Measurements from ENCODE around the gene SNX14. TPM values are rescaled to one million over a fixed set of nuclear protein-coding genes. Genes with fewer than 3 reads are reported as not detected.
A peak's percentile ranks its signal among the peaks of the same experiment; 100 is the strongest.

The SNX14 gene
- total and polyA plus RNA-seq, 2 of the 13 experiments (the other 11 are each of a cell fraction or from before 2014, with no cell fraction given), result 83.5 to 112 TPM

DNA sequence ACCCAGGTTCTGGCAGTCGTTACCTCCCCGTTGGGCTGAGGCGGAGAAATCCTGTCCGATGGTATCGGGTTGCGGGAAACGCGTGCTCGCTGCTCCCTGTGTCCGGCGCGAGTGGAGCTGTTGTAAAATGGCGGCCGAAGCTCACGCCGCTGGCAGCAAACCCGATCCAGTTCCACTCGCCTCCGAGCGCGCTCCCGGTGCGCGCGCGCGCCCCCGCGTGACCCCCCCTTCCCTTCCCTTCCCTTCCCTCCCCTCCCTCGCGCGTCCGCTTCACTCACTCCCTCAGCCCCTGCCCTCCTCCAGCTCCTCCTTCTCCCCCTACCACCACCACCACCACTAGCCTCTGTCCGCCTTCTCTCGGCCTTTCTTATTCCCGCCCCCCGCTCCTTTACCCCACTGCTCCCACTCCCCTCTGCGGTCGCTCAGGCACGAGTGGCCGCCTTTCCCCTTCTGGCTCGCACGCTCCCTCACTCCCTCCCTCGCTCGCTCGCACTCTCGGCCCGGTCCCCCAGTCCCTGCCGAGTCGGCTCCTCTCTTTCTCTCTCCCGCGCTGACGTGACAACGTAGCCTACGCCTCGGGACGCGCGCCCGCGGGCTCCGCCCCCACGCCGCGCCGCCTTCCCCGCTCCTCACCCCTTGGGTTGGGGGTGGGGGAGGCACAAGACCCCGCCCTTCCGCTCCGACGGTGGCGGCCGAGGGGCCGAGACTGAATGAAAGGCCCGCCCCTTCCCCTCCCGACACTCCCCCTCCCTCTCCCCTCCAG is 49.3 kb upstream of the SNX14 start, which contains the start of gene SYNCRIP (continued):
- TF ChIP-seq ZFP82 (CRISPR knock-in tag; IDR thresholded peaks at IDR 0.05; ENCODE audit: borderline replicate concordance), result no peak
- TF ChIP-seq ZNF619 (CRISPR knock-in tag; IDR thresholded peaks at IDR 0.05), result no peak
- TF ChIP-seq ZNF292 (CRISPR knock-in tag; IDR thresholded peaks at IDR 0.05; ENCODE audit: borderline replicate concordance, low read depth), result peak; percentile 32; the same call in 1 of the 2 replicates
- TF ChIP-seq ZNF567 (CRISPR knock-in tag; IDR thresholded peaks at IDR 0.05; ENCODE audit: borderline replicate concordance), result 0 out of 2 replicates have a peak, but pooled peaks have one; percentile 66
- TF ChIP-seq NFYB (CRISPR knock-in tag; IDR thresholded peaks at IDR 0.05), result 0 out of 2 replicates have a peak, but pooled peaks have one; percentile 13
- TF ChIP-seq, protein P1, sequence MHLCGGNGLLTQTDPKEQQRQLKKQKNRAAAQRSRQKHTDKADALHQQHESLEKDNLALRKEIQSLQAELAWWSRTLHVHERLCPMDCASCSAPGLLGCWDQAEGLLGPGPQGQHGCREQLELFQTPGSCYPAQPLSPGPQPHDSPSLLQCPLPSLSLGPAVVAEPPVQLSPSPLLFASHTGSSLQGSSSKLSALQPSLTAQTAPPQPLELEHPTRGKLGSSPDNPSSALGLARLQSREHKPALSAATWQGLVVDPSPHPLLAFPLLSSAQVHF (CRISPR knock-in tag; IDR thresholded peaks at IDR 0.05), result peak; percentile 43; the same call in 1 of the 2 replicates
- no peak for TF ChIP-seq NR2C2 (CRISPR knock-in tag; IDR thresholded peaks at IDR 0.05; ENCODE audit: borderline replicate concordance)
- TF ChIP-seq, protein P2, sequence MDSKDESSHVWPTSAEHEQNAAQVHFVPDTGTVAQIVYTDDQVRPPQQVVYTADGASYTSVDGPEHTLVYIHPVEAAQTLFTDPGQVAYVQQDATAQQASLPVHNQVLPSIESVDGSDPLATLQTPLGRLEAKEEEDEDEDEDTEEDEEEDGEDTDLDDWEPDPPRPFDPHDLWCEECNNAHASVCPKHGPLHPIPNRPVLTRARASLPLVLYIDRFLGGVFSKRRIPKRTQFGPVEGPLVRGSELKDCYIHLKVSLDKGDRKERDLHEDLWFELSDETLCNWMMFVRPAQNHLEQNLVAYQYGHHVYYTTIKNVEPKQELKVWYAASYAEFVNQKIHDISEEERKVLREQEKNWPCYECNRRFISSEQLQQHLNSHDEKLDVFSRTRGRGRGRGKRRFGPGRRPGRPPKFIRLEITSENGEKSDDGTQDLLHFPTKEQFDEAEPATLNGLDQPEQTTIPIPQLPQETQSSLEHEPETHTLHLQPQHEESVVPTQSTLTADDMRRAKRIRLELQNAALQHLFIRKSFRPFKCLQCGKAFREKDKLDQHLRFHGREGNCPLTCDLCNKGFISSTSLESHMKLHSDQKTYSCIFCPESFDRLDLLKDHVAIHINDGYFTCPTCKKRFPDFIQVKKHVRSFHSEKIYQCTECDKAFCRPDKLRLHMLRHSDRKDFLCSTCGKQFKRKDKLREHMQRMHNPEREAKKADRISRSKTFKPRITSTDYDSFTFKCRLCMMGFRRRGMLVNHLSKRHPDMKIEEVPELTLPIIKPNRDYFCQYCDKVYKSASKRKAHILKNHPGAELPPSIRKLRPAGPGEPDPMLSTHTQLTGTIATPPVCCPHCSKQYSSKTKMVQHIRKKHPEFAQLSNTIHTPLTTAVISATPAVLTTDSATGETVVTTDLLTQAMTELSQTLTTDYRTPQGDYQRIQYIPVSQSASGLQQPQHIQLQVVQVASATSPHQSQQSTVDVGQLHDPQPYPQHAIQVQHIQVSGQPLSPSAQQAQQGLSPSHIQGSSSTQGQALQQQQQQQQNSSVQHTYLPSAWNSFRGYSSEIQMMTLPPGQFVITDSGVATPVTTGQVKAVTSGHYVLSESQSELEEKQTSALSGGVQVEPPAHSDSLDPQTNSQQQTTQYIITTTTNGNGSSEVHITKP (CRISPR knock-in tag; IDR thresholded peaks at IDR 0.05; ENCODE audit: low read depth), result no peak; the same call in 1 of the 2 replicates
- TF ChIP-seq, protein P3, sequence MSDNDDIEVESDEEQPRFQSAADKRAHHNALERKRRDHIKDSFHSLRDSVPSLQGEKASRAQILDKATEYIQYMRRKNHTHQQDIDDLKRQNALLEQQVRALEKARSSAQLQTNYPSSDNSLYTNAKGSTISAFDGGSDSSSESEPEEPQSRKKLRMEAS (IDR thresholded peaks at IDR 0.05), result peak; percentile 59
- peak; percentile 81 for TF ChIP-seq AGO2 (optimal IDR thresholded peaks at IDR 0.05; ENCODE audit: low read depth, low read length)
- TF ChIP-seq, protein P4, sequence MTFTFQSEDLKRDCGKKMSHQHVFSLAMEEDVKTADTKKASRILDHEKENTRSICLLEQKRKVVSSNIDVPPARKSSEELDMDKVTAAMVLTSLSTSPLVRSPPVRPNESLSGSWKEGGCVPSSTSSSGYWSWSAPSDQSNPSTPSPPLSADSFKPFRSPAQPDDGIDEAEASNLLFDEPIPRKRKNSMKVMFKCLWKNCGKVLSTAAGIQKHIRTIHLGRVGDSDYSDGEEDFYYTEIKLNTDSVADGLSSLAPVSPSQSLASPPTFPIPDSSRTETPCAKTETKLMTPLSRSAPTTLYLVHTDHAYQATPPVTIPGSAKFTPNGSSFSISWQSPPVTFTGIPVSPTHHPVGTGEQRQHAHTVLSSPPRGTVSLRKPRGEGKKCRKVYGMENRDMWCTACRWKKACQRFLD (CRISPR knock-in tag; IDR thresholded peaks at IDR 0.05; ENCODE audit: borderline replicate concordance), result peak; percentile 12; the same call in 1 of the 2 replicates
- TF ChIP-seq KAT7 (CRISPR knock-in tag; IDR thresholded peaks at IDR 0.05; ENCODE audit: borderline replicate concordance), result 0 out of 2 replicates have a peak, but pooled peaks have one; percentile 61
- TF ChIP-seq ZMYM4 (CRISPR knock-in tag; IDR thresholded peaks at IDR 0.05), result no peak; the same call in none of the 2 replicates
- no peak for TF ChIP-seq JARID2 (CRISPR knock-in tag; IDR thresholded peaks at IDR 0.05; ENCODE audit: insufficient replicate concordance)
- TF ChIP-seq, protein P5, sequence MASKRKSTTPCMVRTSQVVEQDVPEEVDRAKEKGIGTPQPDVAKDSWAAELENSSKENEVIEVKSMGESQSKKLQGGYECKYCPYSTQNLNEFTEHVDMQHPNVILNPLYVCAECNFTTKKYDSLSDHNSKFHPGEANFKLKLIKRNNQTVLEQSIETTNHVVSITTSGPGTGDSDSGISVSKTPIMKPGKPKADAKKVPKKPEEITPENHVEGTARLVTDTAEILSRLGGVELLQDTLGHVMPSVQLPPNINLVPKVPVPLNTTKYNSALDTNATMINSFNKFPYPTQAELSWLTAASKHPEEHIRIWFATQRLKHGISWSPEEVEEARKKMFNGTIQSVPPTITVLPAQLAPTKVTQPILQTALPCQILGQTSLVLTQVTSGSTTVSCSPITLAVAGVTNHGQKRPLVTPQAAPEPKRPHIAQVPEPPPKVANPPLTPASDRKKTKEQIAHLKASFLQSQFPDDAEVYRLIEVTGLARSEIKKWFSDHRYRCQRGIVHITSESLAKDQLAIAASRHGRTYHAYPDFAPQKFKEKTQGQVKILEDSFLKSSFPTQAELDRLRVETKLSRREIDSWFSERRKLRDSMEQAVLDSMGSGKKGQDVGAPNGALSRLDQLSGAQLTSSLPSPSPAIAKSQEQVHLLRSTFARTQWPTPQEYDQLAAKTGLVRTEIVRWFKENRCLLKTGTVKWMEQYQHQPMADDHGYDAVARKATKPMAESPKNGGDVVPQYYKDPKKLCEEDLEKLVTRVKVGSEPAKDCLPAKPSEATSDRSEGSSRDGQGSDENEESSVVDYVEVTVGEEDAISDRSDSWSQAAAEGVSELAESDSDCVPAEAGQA (IDR thresholded peaks at IDR 0.05; ENCODE audit: low read depth), result peak; percentile 68
- TF ChIP-seq, protein P5 (CRISPR knock-in tag; IDR thresholded peaks at IDR 0.05; ENCODE audit: borderline replicate concordance), result no peak

Measured in HepG2 (cell line).